Right renal pelvis (tissue), 4 donors: ENCODE measurements around the gene FSHR. TPM values are rescaled to one million over a fixed set of nuclear protein-coding genes. Genes with fewer than 3 reads are reported as not detected.

Experiments used
- DNase-seq, 4 donors: peaks; one replicate each; pipeline ENCODE4 v3.0.0-alpha.2; 2013; ENCODE audit warnings: low read depth in 4 of 4, low spot score in 3 of 4, missing footprints in 1 of 4
- polyA plus RNA-seq, 4 donors: library from polyadenylated mRNA; unstranded; fragments of 120-200 nt; gene quantifications; one replicate each; pipeline ENCODE4 v1.2.1, GENCODE V29; 2013; ENCODE audit not compliant: insufficient read length in 4 of 4

Gene FSHR
- polyA plus RNA-seq, 4 donors = not detected

- DNase-seq = no peak
These were observed 186.3 kb downstream of the FSHR start for GRCh38 chr2:48968011-48968410.

GRCh38 chr2:48965204-48965603 is 189.1 kb downstream of the FSHR start:
- DNase-seq = no peak

- no peak for DNase-seq
These were observed 193.3 kb downstream of the FSHR start for GRCh38 chr2:48961009-48961408.

DNA sequence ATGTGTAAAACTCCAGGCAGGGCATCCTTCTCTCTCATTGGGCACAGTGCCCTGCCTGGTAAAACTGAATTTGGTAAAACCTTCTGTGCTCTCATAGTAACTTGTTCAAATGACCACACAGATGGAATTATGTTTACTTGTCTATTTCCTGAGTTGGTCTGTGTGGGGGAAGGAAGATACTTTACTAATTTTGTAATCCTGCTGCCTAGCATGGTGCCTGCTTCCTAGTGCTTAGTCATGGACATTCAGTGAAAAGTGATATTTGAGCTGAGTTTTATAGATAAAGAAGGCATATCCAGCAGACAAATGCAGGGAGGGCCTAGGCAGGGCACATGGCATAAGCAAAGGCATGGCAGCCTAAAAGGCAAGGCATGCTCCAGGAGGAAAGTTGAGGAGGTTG is 199.4 kb downstream of the FSHR start:
- DNase-seq = no peak

DNA sequence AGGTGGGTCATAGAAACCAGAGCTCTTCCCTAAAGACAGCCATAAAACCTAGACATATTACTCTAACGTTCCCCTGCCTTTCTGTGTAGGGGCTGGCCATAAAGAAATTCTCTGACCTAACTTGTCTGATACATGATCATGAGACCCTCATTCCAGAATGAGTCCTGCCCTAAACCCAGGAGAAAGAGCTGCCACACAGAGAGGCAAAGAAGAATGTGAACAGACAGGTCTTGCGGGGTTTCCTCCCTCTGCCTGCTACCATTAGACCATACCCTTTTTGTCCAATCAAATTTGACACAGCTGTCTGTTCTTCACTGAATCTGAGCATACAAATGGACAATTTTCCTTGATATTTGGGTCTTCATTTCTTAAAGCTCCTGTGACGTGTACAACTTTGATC is 200.0 kb downstream of the FSHR start:
- no peak for DNase-seq

- no peak for DNase-seq
These were observed 201.7 kb downstream of the FSHR start for GRCh38 chr2:48952614-48953013.

- no peak for DNase-seq
These were observed 202.2 kb downstream of the FSHR start for GRCh38 chr2:48952143-48952542.

DNA sequence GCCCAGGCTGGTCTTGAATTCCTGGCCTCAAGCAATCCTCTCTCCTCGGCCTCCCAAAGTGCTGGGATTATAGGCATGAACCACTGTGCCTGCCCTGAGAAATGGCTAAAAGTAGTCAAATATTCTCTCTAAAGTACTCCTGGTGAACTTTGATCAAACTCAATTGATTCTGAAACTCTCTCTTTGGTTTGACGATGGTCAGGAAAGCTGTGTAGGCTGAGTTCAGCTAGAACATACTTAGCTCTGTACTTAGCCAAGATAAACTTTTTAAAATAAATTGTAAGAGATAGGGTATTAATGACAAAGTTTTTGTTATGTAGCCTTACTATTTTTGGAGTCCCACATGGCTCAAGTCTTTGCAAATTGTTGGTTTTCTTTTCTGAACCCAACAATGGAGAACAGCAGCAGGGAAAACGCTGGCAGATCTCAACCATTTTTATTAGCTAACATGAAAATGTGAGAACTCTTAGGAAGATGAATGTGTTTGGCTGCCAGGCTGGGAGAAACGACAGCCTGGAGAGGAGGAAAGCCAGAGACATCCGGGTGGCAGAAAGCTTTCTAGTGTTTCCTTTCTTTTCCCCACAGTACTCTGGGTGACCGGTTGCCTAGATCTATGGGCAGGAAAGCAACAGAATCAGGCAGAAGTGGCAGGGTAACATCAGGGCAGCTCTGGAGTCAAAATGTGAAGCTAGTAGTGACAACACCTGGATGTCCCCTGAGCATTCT is 205.8 kb downstream of the FSHR start:
- DNase-seq = no peak

- DNase-seq = peak; percentile 27 to 37 (median 32)
These were observed 207.8 kb downstream of the FSHR start for GRCh38 chr2:48946449-48947048.

GRCh38 chr2:48944956-48945355 is 209.4 kb downstream of the FSHR start:
- no peak for DNase-seq

- DNase-seq = no peak
These were observed 210.9 kb downstream of the FSHR start for GRCh38 chr2:48943436-48943835.

GRCh38 chr2:48941908-48942307 is 212.4 kb downstream of the FSHR start:
- DNase-seq = no peak

GRCh38 chr2:48941456-48941855 is 212.9 kb downstream of the FSHR start:
- no peak for DNase-seq

GRCh38 chr2:48940606-48941005 is 213.7 kb downstream of the FSHR start:
- DNase-seq = no peak

GRCh38 chr2:48939232-48939631 is 215.1 kb downstream of the FSHR start:
- DNase-seq = no peak

GRCh38 chr2:48938231-48938630 is 216.1 kb downstream of the FSHR start:
- no peak for DNase-seq

DNA sequence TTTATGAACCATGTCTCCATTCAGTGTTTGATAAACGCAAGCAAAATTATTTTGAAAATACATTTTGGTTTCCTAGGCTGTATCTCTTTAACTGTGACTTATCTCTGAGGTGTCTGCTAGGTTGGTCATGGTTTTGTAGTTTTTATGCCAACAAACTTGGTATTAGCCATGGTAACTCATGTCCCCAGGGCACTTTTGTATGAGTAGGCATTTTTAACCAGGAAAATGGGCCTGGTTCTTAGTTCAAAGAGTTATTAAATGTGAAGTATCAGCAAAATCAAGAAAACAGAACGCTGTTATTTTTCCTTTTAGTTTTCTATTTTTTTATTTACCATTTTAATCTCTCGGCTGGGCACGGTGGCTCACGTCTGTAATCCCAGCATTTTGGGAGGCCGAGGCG is 219.5 kb downstream of the FSHR start:
- no peak for DNase-seq

DNA sequence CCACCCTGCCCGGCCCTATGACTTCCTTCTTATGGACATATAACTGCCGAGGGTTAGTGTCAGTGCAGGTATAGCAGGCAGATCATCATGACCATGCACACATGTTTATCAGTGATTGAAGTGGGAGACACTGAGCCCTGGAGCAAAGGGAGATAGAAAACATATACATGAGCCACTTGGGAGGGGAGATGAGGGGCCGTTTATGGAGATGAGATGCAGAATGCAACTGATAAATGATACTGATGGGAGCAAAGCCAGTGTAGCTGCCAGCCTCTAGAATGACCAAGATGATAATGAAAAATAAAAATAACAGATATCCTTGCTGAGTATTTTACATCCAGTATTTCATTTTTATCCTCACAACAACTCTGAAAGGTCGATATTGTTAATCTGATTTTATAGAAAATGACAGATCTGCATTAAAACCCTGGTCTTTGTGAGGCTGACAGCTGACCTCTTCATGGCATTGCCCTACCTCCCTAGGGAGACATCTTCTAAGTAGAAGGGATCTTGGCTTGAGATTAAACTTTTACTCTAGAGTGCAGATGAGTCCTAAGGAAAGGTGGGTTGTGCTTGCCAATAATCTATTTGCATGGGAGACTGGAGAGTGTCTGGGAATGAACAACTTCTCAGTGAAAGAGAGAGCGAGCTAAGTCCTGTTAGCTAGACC is 220.4 kb downstream of the FSHR start:
- no peak for DNase-seq

GRCh38 chr2:48932667-48933066 is 221.6 kb downstream of the FSHR start:
- no peak for DNase-seq

DNA sequence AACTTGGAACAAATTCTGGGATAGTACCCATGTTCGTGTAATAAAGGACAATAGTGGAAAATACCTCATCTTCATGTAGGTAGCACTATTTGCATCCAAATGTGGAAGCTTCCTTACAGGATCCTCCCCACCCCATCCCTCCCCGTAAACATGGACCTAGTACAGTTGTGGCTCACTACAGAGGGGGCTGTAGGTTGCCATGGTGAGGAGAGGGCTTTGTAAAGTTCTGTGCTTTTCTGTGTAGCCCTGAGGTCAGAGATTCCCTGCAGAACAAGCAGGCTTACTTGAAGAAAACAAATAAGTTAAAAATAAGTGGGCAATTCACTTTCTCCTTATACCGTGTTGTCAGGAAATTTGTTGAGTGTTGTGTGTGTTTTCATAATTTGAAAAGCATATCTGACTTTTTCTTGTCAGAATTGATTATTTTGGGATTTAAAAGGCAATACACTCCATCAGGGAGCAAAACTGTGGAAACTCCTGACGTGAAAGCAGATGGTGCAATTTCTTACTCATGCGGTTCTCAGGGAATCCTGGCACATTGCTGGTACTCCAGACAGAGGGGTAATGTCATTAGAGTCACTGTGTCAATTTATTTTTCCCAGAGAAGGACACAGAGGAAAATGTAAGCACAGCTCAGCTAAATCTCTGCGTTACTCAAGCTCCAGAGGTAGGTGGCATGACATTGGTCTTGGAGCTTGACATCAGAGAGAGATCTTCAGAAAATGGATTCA is 224.6 kb downstream of the FSHR start:
- no peak for DNase-seq

- no peak for DNase-seq
These were observed 227.0 kb downstream of the FSHR start for GRCh38 chr2:48927355-48927754.
